ENCODE measurements around the gene BLOC1S1. TPM values are rescaled to one million over a fixed set of nuclear protein-coding genes. Genes with fewer than 3 reads are reported as not detected.

BLOC1S1 gene
- total RNA-seq, 1 donor from 2014 or later, result 98.6 TPM

DNA sequence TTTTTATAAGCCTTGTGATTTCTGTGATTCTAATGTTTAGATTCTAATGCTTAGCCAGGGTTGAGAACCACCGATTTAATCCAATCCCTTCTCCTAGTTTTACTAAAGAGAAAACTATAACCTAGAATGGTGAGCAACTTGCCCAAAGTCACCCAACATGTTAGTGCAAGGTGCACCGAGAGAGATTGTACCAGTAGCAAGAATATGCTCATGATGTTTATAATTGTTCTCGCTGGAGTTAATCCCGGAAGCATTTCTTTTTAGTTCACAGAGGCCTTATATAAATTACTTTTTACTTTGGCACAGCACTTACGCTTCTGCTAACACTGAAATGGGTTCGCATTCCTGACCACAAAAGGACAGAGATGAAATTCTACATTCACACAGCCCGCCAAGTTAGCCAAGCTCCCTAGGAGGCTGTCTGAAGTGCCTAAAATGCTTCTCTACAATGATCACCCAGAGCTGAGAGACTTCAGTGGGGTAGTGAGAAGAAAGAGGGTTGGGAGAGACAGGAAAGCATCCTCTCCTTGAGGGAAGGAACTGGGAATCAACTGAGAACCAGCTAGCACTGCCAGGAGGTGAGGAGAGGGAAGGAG lies 579 bp upstream of the BLOC1S1 start:
- H3K36me3 Mint-ChIP-seq, result no peaks in the 10 kb centered on the region
- peak overlapping the region; percentile 95 for H3K27ac Mint-ChIP-seq
- TF ChIP-seq, protein P1, sequence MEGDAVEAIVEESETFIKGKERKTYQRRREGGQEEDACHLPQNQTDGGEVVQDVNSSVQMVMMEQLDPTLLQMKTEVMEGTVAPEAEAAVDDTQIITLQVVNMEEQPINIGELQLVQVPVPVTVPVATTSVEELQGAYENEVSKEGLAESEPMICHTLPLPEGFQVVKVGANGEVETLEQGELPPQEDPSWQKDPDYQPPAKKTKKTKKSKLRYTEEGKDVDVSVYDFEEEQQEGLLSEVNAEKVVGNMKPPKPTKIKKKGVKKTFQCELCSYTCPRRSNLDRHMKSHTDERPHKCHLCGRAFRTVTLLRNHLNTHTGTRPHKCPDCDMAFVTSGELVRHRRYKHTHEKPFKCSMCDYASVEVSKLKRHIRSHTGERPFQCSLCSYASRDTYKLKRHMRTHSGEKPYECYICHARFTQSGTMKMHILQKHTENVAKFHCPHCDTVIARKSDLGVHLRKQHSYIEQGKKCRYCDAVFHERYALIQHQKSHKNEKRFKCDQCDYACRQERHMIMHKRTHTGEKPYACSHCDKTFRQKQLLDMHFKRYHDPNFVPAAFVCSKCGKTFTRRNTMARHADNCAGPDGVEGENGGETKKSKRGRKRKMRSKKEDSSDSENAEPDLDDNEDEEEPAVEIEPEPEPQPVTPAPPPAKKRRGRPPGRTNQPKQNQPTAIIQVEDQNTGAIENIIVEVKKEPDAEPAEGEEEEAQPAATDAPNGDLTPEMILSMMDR (conservative IDR thresholded peaks at IDR 0.05), result no peak
- no peaks in the 10 kb centered on the region for H3K9me3 Mint-ChIP-seq
- no peak for DNase-seq (ENCODE audit: extremely low spot score, unreplicated experiment)
- H3K4me1 Mint-ChIP-seq (ENCODE audit: unreplicated experiment), result peaks cover 31% of the 10 kb centered on the region
- peak overlapping the region; percentile 94 for H3K4me3 Mint-ChIP-seq
- peaks cover 41% of the 10 kb centered on the region for H3K27me3 Mint-ChIP-seq

GRCh38 chr12:55716582-55716957 lies 724 bp downstream of the BLOC1S1 start:
- Mint-ChIP-seq H3K4me1 (ENCODE audit: unreplicated experiment) (peaks cover 31% of the 10 kb centered on the region), H3K36me3 (no peaks in the 10 kb centered on the region), H3K27ac (peak overlapping the region; percentile 95), H3K27me3 (peaks cover 31% of the 10 kb centered on the region), H3K4me3 (peak overlapping the region; percentile 94), H3K9me3 (no peaks in the 10 kb centered on the region)
- DNase-seq (ENCODE audit: extremely low spot score, unreplicated experiment), result no peak
- TF ChIP-seq, protein P1 (conservative IDR thresholded peaks at IDR 0.05), result no peak

GRCh38 chr12:55717011-55718007 lies 1.5 kb downstream of the BLOC1S1 start:
- peak overlapping the region; percentile 94 for H3K4me3 Mint-ChIP-seq
- no peaks in the 10 kb centered on the region for H3K9me3 Mint-ChIP-seq
- DNase-seq (ENCODE audit: extremely low spot score, unreplicated experiment), result no peak
- H3K27ac Mint-ChIP-seq, result peak overlapping the region; percentile 95
- H3K4me1 Mint-ChIP-seq (ENCODE audit: unreplicated experiment), result peaks cover 31% of the 10 kb centered on the region
- peaks cover 23% of the 10 kb centered on the region for H3K27me3 Mint-ChIP-seq
- TF ChIP-seq, protein P1 (conservative IDR thresholded peaks at IDR 0.05), result no peak
- no peaks in the 10 kb centered on the region for H3K36me3 Mint-ChIP-seq

DNA sequence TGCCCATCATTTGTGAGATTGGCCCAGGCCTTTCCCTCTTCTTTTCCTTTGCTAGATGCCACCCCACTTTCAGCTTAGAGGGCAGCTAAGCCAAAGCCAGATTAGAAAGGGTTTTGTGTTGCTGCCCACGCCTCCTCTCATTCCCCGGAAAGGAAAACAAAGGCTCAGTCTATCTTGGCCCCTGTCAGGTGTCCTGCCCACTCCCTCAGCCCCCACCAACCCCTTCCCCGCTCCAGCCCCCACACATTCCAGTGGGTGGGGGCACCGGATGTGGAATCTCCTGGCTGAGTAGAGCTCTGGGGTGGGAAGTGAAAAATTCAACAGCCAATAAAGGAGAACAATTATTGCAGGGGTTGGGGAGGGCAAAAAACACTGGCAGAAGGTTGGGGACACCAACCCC lies 2.2 kb downstream of the BLOC1S1 start:
- TF ChIP-seq, protein P1 (conservative IDR thresholded peaks at IDR 0.05), result no peak
- Mint-ChIP-seq H3K27ac (peak overlapping the region; percentile 95), H3K36me3 (no peaks in the 10 kb centered on the region), H3K27me3 (peaks cover 16% of the 10 kb centered on the region), H3K4me1 (ENCODE audit: unreplicated experiment) (peaks cover 31% of the 10 kb centered on the region), H3K4me3 (peak overlapping the region; percentile 94), H3K9me3 (no peaks in the 10 kb centered on the region)
- DNase-seq (ENCODE audit: extremely low spot score, unreplicated experiment), result no peak

DNA sequence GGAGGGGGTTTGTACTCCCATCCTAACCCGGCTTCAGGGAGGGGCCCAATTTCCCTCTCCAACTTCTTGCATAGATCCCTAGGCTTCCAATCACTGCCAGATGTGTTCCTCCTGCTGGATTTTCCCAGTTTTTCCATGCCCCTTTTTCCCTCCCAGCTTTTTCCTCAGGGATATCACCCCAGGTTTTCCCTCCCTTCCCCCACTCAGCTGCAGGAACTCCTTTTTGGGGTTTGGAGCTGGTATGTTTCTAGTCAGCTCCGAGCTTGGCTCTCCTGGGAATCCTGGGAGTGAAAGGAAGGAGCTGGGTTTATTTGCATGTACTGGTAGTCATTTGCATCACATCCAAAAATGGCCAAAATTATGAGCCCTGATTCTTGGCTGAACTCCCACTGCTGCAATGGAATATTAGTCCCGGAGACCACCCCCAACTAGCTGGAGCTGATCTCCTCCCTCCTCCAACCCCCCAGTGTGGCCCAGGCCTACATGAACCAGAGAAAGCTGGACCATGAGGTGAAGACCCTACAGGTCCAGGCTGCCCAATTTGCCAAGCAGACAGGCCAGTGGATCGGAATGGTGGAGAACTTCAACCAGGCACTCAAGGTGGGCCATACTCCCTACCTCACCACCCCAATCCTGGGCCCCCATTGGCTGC lies 2.9 kb downstream of the BLOC1S1 start:
- Mint-ChIP-seq H3K27ac (no peak overlapping the region), H3K9me3 (no peaks in the 10 kb centered on the region), H3K36me3 (peaks cover 3% of the 10 kb centered on the region), H3K4me1 (ENCODE audit: unreplicated experiment) (peaks cover 38% of the 10 kb centered on the region), H3K27me3 (peaks cover 9% of the 10 kb centered on the region), H3K4me3 (peak overlapping the region; percentile 94)
- no peak for DNase-seq (ENCODE audit: extremely low spot score, unreplicated experiment)
- TF ChIP-seq, protein P1 (conservative IDR thresholded peaks at IDR 0.05), result no peak
